ENCODE measurements around the gene KLF3.

KLF3 gene

DNA sequence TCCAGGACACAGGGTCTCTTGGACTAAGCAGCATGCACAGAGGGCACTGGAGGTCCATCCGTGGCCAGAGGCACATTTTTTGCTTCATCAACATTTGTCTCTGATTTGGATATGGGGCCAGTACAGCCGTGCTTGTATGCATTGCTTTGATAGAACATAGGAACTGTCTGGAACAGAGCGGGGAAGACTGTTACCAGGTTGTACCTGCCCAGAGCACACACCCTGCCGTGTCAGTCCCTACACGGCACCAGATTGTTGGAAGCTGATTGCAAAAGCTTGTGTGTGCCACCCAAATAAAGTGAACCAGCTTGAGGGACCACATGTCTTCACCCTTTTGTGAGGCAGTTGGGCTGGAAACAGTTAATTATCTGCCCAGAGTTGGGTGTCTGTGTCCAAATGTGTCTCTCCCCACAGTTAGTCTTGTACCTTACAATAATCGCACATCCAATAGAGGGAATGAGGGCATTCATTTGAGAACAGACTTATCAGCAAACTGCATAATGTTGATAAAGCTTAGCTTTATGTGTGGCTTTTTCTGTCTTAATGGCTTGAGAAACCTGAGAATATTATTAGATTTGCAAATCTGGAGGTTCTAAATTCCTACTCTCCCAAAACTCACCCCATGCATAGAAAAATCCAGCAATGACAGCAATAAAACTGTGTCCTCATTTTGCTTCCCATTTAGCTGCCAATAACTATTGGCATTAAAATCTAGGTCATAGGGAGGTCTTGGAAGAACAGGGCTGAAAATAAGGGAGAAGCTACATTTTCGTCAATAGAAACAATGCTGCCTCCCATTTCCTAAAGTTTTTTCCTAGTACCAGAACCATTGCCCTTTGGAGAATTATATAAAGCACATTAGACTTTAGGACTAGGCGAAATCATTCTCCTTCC lies 21.2 kb downstream of the KLF3 start:
- in situ Hi-C loops (cut with MboI; ENCODE audit: low pct_unique_long_range_greater_than_20kb, low sequenced_read_pairs), result loop anchor here (25.0 kb wide), 2 partner anchors 498 to 848 kb away; partner anchors contain the start of gene PGM2
- no peak for DNase-seq

DNA sequence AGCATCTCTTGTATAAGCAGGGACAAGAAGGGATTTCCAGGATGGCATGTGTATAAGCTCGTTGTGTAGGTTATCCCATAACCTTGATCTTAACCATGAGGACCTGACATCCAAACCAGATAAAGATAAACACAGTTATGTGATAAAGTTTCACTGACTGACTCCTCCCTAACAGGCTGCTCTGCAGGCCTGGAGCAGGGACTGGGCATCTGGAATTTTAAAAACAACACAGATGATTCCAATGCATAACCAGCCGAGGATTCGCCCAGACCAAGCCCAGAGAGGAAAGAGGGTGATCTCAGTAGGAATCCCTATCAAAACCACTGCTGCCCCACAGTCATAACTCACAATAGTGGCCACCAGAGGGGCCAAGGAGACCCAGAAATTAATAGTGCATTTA lies 22.7 kb downstream of the KLF3 start:
- DNase-seq, result no peak
- in situ Hi-C loops (cut with MboI; ENCODE audit: low pct_unique_long_range_greater_than_20kb, low sequenced_read_pairs), result loop anchor here (25.0 kb wide), 2 partner anchors 499 to 849 kb away; partner anchors contain the start of gene PGM2

GRCh38 chr4:38687571-38688011 lies 23.6 kb downstream of the KLF3 start:
- in situ Hi-C loops (cut with MboI; ENCODE audit: low pct_unique_long_range_greater_than_20kb, low sequenced_read_pairs), result loop anchor here (25.0 kb wide), 2 partner anchors 500 to 850 kb away; partner anchors contain the start of gene PGM2
- no peak for DNase-seq

DNA sequence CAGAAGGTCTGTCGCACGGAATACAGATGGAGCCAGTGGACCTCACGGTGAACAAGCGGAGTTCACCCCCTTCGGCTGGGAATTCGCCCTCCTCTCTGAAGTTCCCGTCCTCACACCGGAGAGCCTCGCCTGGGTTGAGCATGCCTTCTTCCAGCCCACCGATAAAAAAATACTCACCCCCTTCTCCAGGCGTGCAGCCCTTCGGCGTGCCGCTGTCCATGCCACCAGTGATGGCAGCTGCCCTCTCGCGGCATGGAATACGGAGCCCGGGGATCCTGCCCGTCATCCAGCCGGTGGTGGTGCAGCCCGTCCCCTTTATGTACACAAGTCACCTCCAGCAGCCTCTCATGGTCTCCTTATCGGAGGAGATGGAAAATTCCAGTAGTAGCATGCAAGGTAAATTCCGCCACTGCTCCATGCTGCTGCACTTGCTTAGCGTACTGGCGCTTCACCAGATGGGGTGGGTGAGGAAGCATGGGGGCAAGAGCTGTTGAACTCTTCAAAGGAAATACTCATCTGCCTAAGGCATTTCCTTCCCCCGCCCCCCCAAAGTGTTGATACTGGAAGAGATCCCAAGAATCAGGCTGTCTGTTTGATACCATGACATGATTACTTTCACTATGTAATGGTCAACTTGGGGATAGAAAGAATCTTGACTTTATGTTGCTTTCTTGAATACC lies 24.8 kb downstream of the KLF3 start:
- in situ Hi-C loops (cut with MboI; ENCODE audit: low pct_unique_long_range_greater_than_20kb, low sequenced_read_pairs), result loop anchor here (25.0 kb wide), 2 partner anchors 502 to 852 kb away; partner anchors contain the start of gene PGM2
- no peak for DNase-seq

- in situ Hi-C loops (cut with MboI; ENCODE audit: low pct_unique_long_range_greater_than_20kb, low sequenced_read_pairs), result loop anchor here (25.0 kb wide), 2 partner anchors 504 to 854 kb away; partner anchors contain the start of gene PGM2
- no peak for DNase-seq
These were observed 27.4 kb downstream of the KLF3 start for GRCh38 chr4:38691251-38692008.

DNA sequence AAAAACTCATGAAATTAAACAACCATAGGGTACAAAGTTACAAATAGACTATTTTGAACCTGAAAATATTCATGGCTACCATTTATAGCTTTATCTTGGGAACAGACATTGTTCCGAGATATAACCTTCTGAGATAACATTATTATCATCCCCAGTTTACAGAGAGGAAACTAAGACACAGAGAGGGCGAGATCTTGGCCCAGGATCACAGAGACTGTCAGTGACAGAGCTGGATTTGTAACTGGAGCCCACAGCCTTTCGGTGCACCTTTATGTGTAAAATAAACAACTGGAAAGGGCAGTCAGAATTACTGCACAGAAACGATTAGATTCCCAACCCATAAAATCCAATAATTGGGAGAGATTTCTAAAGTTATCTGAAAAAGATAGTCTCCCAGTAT lies 28.4 kb downstream of the KLF3 start:
- in situ Hi-C loops (cut with MboI; ENCODE audit: low pct_unique_long_range_greater_than_20kb, low sequenced_read_pairs), result loop anchor here (25.0 kb wide), 2 partner anchors 505 to 855 kb away; partner anchors contain the start of gene PGM2
- no peak for DNase-seq

GRCh38 chr4:38693569-38693968 lies 29.6 kb downstream of the KLF3 start:
- DNase-seq, result no peak
- in situ Hi-C loops (cut with MboI; ENCODE audit: low pct_unique_long_range_greater_than_20kb, low sequenced_read_pairs), result loop anchor here (25.0 kb wide), 2 partner anchors 506 to 856 kb away; partner anchors contain the start of gene PGM2

- in situ Hi-C loops (cut with MboI; ENCODE audit: low pct_unique_long_range_greater_than_20kb, low sequenced_read_pairs), result loop anchor here (25.0 kb wide), 2 partner anchors 507 to 857 kb away; partner anchors contain the start of gene PGM2
These were observed 30.3 kb downstream of the KLF3 start for GRCh38 chr4:38694330-38694729.

DNA sequence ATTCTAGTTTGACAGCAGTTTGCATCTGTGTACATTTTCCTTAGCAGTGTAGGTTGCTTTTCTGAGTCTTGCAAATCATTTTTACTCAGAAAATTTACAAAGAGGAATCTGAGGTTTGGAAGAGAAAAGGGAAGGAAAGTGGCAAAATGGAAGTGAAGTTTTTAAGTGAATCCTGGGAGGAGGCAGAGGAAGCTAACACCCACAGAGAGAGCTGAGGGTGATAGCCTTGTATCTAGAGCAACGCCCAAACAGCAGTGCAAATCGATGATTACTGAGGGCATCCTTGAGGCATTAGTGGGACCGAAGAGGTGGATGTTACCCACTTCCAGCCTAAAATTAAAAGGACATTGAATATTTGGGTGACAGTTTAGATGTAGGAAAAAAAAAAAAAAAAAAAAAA lies 31.8 kb downstream of the KLF3 start:
- no peak for DNase-seq
- in situ Hi-C loops (cut with MboI; ENCODE audit: low pct_unique_long_range_greater_than_20kb, low sequenced_read_pairs), result loop anchor here (25.0 kb wide), 2 partner anchors 509 to 859 kb away; partner anchors contain the start of gene PGM2

More at GRCh38 chr4:38694330-38694729, 30.3 kb downstream of the KLF3 start:
- no peak for DNase-seq

DNA sequence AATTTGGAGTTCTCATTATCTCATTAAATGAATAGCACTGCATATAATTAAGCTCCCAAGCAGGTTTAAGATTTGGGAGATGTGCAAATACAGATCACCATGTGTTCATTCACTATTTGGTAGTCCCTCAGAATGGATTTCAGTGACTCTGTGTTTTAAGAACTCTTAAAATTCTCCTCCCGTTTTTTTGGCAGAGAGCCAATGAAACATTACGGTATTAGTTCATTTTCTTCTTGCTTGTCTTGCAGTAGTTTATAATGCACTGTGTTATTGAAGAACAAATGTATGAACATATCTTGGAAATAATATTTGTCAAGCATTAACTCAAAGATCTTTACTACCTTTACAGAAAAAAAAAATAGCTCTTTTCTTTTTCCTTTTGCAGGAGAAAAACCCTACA lies 32.7 kb downstream of the KLF3 start:
- DNase-seq, result no peak
- in situ Hi-C loops (cut with MboI; ENCODE audit: low pct_unique_long_range_greater_than_20kb, low sequenced_read_pairs), result loop anchor here (25.0 kb wide), 2 partner anchors 509 to 859 kb away; partner anchors contain the start of gene PGM2

GRCh38 chr4:38698176-38698575 lies 34.2 kb downstream of the KLF3 start:
- in situ Hi-C loops (cut with MboI; ENCODE audit: low pct_unique_long_range_greater_than_20kb, low sequenced_read_pairs), result loop anchor here (25.0 kb wide), 2 partner anchors 511 to 861 kb away; partner anchors contain the start of gene PGM2
- no peak for DNase-seq

GRCh38 chr4:38699112-38699511 lies 35.1 kb downstream of the KLF3 start:
- DNase-seq, result no peak
- in situ Hi-C loops (cut with MboI; ENCODE audit: low pct_unique_long_range_greater_than_20kb, low sequenced_read_pairs), result loop anchor here (25.0 kb wide), 2 partner anchors 512 to 862 kb away; partner anchors contain the start of gene PGM2

DNA sequence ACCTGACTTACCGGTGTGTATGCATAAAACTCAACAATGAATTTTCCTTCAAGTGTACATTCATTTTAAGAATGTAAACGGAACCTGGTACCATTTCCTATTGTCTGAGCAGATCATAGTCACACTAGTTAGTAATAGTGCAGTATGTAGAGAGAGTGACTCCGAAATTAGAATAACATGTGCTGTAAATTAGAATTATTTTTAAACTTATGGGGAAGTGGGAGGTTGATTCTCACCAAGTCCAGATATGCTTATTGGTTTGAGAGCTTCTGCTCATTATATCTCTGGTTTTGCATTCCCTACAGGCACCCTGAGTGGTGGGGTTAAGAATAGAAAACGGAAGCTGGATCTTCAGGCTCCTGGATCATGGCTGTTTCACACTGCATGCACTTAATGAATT lies 39.6 kb downstream of the KLF3 start:
- in situ Hi-C loops (cut with MboI; ENCODE audit: low pct_unique_long_range_greater_than_20kb, low sequenced_read_pairs), result no loop called here
- DNase-seq, result no peak

DNA sequence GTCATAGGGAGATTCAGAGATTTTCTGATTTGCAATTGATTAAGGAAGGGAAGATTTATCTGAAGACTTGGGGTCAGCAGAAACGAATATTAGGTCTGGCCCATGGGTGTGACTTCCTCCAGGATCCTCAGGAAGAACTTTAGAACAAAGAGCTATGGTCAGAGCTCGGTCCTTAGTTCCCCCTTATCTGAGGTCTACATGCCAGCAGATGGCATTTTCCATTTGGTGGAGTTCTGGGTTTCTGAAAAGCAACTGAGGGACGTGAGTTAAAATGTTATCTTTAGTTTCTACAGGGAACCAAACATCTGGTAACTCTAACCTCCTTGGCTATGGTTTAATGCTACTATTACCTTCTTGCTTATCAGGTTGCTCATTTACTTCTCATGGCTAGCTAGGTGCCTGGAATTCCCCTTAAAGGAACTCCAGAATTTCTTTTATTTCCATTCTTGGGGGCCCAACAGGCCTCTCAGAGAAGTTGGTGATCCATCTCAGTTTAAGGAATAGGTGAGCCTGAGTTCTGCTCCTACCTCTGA lies 40.7 kb downstream of the KLF3 start:
- in situ Hi-C loops (cut with MboI; ENCODE audit: low pct_unique_long_range_greater_than_20kb, low sequenced_read_pairs), result no loop called here
- no peak for DNase-seq

- in situ Hi-C loops (cut with MboI; ENCODE audit: low pct_unique_long_range_greater_than_20kb, low sequenced_read_pairs), result no loop called here
- DNase-seq, result no peak
These were observed 42.3 kb downstream of the KLF3 start for GRCh38 chr4:38706301-38706700.

DNA sequence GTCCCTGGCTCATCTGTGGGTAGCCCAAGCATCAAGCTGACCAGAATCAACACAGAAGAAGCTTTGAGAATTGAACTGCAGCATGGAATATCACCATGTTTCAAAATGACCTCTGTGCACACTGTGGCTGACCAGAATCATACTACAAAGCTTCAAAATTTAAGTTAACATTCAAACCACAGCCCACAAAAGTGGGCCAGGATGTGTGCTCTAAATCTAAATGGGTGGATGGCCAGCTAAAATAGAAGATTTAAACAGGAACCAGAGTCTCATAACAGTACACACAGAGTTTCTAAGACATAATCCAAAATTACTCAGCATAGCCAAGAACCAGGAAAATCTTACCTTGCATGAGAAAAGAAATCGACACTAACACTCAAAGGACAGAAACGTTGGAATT lies 46.1 kb downstream of the KLF3 start:
- in situ Hi-C loops (cut with MboI; ENCODE audit: low pct_unique_long_range_greater_than_20kb, low sequenced_read_pairs), result no loop called here
- no peak for DNase-seq

GRCh38 chr4:38711066-38711465 lies 47.1 kb downstream of the KLF3 start:
- in situ Hi-C loops (cut with MboI; ENCODE audit: low pct_unique_long_range_greater_than_20kb, low sequenced_read_pairs), result no loop called here
- DNase-seq, result no peak

- in situ Hi-C loops (cut with MboI; ENCODE audit: low pct_unique_long_range_greater_than_20kb, low sequenced_read_pairs), result no loop called here
- DNase-seq, result no peak
These were observed 51.1 kb downstream of the KLF3 start for GRCh38 chr4:38715050-38715449.

Measured in KBM-7 (cell line).